Stimulated activated CD4-positive, alpha-beta T cell treated with anti-CD3 and anti-CD28 coated beads, TNF-alpha, amount 100 ng/mL, for 1 hour (primary cell): ENCODE measurements around the gene NPHS1.
"Not testable (repeated sequence)": the region's sequence is repeated elsewhere in the genome, so short reads cannot be mapped to it uniquely, and the experiment has no call there.

Experiments used
- DNase-seq, 3 donors: peaks; one replicate each; pipeline ENCODE4 v3.0.0-alpha.2; 2020; ENCODE audit warnings: low read depth in 3 of 3, low spot score in 1 of 3

NPHS1 gene

DNA sequence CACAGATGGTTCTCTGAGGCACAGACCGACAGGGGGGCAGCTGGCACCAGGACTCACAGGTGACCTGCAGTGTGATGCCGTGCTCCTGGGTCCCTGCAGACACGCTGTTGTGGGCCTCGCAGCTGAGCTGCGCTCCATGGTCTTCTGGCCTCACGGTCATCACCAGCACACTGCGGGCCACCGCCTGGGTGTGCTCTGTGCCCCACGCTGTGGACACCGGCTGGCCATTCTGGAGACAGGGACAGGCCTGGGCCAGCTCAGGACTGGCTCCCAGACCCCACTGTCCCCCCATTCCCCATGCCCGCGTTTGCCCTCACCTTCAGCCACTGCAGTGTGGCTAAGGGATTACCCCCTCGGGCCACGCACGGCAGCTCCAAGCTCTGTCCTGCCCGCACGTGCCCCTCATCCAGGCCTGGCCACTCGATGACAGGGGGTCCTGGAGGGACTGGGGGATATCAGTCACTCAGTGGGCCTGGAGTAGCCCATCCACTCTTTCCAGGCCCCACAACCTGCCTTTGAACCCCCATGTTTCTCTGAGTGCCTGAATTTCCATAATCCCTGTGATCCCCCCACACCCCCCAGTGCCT is 3.3 kb downstream of the NPHS1 start:
- no peak for DNase-seq

DNA sequence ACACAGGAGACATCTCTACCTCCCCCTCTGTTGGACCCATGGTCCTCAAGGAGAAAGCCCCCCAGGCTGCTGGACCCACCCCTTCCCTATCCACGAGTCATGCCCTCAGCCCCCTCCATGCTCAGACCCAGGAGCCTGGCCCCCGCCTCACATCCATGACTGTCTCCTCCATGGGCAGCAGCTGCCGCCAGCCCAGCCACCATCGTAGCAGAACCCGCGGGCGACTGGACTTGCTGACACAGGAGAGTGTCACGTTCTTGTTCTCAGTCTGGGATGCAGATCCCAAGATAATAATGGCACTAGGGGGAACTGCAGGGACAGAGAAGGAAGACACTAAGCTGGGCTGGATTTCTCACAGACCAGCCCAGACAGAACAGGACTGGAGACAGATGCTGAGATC is 3.8 kb downstream of the NPHS1 start:
- no peak for DNase-seq

GRCh38 chr19:35847911-35848310 is 4.4 kb downstream of the NPHS1 start:
- no peak for DNase-seq

DNA sequence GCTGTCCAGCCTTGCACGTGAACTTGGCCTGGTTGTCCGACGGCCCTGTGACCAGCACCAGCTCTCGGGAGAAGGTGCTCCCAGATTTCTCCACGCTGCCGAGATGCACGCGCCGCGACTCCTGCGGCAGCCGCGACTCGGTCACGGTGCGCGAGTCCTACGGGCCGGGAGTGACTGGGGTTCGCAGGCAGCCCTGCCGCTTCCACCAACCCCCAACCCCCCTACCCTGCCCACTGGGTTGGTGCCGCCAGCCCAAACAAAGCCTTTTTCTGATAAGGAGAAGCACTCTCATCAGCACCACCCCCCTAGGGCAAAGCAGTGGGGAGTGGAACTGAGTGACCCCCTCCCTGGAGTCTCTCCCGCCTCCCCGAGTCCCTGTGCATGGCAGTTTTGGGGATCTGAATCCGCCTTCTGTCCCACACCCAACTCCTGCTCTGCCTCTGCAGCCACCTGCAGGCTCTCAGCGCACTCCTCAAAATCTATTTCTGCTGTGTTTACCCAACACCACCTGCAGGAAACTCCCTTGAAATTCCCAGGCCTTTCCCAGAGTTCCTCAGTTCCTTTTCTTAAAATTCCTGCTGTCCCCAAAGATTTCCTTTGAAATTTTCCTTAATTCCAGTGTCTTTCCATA is 6.2 kb downstream of the NPHS1 start:
- DNase-seq = no peak

DNA sequence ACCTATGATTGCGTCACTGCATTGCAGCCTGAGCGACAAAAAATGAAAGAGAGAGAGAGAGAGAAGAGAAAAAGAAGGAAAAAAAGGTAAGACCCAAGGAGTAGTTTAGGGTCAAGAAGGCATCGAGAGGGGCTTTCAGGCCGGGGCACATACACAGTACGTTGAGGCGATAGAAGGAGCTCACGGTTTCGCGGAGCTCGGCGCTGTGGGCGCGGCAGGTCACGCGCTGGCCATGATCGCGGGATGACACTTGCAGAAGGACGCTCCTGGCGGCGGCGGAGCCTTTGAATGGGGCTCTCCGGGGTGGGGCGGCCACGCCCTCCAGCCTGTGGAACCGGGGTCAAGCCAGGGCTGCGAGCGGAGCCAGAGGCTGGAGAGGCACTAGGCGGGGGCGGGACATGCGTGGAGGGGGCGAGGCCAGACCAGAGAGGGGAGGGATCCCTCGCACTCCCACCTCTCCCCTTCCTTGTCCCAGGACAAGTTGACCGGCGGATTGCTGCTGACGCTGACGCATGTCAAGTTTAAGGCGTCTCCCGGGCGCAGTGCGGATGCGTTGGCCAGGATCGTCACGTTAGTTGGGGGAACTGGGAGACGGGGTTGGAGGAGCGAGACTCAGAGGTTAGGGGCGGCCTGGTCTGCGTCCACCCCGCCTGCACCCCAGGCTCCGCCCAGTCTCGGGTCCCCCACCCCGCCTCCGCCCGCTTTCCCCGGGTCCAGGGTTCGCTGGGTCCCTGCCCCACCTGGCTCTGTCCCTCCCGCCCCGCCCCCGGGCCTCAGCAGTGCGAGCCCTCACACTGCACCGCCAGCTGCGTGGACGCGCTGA is 6.9 kb downstream of the NPHS1 start:
- no peak for DNase-seq

GRCh38 chr19:35844482-35845214 is 7.7 kb downstream of the NPHS1 start:
- DNase-seq = no peak

DNA sequence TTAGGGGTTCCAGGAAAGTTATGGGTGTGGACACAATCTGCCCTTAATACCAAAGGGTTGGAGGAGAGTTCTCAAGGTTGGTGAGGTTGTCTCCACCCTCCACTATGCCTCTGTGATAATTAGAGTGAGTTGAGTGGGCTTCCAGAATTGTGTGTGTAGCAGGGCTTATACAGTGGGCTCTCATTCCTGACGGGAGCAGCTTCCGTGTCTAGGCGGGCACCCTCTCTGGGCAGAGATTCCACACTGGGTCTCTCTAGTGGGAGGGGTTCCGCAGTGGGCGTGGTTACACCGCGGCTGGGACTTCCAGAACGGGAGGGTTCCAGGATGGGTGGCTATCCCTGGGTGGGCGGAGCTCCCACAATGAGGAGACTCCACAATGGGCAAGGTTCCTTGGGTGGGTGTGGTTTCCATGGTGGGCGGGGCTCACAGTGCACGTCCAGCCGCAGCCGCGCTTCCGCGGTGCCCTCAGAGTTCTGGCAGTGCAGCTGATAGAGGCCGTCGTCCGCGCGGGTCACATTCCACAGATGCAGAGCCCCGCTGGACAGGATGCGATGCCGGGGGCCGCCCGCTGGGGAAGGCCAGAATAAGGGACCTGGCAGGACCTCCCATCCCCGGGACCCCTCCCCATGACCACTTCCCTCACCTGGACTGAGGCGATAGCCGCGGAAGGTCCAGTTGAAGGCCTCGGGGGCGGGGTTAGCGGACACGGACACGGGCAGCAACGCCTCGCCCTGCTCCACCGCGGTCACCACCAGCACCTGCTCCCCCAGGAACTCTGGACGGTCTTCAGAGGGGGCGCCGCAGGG is 8.4 kb downstream of the NPHS1 start:
- no peak for DNase-seq

DNA sequence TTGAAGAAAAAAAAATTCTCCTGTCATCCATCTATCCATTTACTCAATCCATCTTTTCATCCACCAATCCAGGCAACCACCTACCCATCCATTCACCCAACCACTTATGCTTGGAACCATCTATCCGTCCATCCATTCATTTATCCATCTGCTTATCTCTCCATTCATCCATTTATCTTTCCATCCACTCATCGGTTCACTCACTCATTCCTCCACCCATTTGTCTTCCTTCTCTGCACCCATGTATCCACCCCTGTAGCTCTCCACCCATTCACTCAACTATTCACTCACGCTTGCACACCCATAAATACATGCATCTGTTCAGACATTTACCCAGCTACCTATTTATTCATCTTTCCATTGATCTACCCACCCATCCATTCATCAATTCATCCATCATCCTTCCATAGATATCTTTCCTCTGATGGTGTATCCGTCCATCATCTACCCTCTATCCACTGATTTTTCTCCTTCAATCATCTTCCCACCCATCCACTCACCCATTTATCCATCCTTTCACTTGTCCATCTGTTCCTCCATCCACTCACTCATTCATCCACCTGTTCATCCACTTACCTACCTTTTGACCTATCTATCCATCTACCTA is 9.5 kb downstream of the NPHS1 start:
- no peak for DNase-seq

DNA sequence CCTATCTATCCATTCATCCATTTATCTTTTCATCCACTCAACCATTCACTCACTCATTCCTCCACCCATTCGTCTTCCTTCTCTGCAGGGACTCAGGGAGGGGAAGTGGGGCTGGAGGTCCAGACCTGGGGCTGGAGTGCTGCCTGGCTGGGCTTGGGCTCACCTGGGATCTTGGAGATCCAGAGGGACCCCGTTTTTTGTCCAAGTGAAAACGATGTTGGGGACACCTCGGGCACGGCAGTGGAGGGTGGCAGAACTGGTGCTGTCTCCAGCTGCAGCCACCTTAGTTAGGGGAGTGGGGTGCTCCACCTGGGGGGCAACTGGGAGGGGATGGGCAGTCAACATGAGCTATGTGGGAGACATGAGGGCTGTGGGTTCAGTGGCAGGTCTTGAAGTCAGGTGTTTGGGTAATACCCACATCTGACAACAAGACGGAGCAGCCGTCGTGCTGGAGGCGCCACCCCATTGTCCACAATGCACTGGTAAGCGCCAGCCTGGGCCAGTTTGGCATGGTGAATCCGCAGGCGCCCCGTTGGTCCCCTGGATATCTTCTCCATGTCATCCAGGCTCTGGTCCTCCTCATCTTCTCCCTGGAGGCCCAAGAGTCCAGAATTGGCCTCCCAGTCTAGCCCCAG is 10.2 kb downstream of the NPHS1 start:
- no peak for DNase-seq

GRCh38 chr19:35836096-35836495 is 16.2 kb downstream of the NPHS1 start:
- DNase-seq = not testable (repeated sequence)

- no peak for DNase-seq
These were observed 18.3 kb downstream of the NPHS1 start for GRCh38 chr19:35833972-35834371.

- no peak for DNase-seq
These were observed 20.2 kb downstream of the NPHS1 start for GRCh38 chr19:35832054-35832453.

GRCh38 chr19:35830986-35831385 is 21.3 kb downstream of the NPHS1 start:
- no peak for DNase-seq

- peak in 1 of 3 donors; percentile 25 for DNase-seq
These were observed 23.5 kb downstream of the NPHS1 start for GRCh38 chr19:35828692-35829301.

GRCh38 chr19:35824150-35824549 is 28.2 kb downstream of the NPHS1 start:
- no peak for DNase-seq

GRCh38 chr19:35822579-35822978 is 29.7 kb downstream of the NPHS1 start:
- DNase-seq = no peak

- no peak for DNase-seq
These were observed 33.9 kb downstream of the NPHS1 start for GRCh38 chr19:35818445-35818844.

GRCh38 chr19:35816846-35817245 is 35.5 kb downstream of the NPHS1 start:
- no peak for DNase-seq

DNA sequence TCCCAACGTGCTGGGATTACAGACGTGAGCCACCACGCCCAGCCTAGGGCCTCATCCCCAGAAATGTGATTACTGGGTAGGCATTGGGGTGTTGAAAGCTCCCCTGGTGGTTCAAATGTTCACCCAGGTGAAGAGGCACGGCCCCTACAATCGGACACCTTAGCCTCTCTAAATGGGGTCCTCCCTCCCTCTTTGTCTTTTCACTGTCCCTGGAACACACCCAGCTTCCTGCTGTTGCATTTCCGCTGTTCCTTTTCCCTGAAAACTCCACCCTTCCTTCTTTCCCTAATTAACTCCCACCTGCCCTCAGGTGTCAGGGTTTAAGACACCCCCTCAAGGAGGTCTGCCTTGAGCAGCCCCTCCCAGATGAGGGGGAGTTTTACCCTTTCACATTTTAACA is 36.0 kb downstream of the NPHS1 start:
- DNase-seq = no peak
